ENCODE data around the gene SGMS1.
A peak's percentile ranks its signal among the peaks of the same experiment; 100 is the strongest.

SGMS1 gene

GRCh38 chr10:50396491-50397311 lies 227.1 kb downstream of the SGMS1 start:
- in situ Hi-C loops (cut with MboI; ENCODE audit: low pct_unique_long_range_greater_than_20kb, low sequenced_read_pairs), result no loop called here
- no peak for DNase-seq

- in situ Hi-C loops (cut with MboI; ENCODE audit: low pct_unique_long_range_greater_than_20kb, low sequenced_read_pairs), result no loop called here
- DNase-seq, result peak; percentile 26
Measured at GRCh38 chr10:50395851-50396250, 227.9 kb downstream of the SGMS1 start.

DNA sequence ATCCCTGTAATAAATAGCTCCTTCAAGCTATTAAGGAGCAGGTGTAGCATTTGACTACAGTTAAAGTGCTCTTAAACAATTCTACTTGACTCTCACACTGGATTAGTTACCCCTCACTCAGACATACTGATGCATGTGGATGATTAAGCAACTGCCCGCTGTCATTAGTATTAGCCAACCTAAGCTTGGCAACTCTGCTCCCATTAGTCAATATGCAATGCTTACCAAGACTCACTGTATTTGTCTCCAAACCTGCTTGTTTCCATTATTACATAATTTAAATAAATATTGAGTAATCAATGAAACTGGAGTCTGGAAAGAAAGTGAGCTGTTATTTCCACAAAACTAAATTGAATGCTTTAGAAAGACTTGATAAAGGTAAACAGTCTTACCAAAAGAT lies 228.5 kb downstream of the SGMS1 start:
- no peak for DNase-seq

GRCh38 chr10:50394832-50395231 lies 228.9 kb downstream of the SGMS1 start:
- no peak for DNase-seq
- in situ Hi-C loops (cut with MboI; ENCODE audit: low pct_unique_long_range_greater_than_20kb, low sequenced_read_pairs), result no loop called here

More for the DNA sequence above, 228.5 kb downstream of the SGMS1 start:
- in situ Hi-C loops (cut with MboI; ENCODE audit: low pct_unique_long_range_greater_than_20kb, low sequenced_read_pairs), result no loop called here

DNA sequence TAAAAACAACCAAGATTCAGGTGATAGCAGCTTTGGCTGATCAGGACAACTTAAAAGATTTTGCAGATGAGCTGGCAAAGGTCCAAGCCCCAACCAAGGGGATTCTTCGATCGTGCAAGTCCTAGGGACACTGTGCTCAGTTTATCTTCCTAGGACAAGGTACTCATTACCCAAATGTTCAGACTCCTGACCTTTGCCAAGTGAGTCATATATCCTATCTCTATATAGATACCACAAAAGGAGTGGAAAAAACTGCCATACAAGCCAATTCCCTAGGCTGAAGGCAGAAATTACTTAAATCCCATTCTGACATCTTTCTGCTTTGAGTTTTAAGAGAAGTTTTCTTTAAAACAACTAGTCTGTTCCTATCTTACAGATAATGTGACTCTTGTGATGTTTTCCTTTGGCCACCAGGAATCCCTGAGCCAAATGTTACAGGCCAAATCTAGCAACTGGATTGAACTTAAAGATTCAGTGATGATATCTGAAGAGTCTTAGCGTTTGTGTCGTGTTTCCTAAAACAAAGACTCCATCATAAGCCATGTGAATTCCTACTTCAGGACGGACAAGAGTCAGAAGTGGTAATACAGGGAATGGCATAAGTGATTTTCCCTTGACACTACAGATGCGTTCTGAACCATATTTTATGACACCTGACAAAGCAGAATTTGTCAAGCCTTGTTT lies 229.8 kb downstream of the SGMS1 start:
- in situ Hi-C loops (cut with MboI; ENCODE audit: low pct_unique_long_range_greater_than_20kb, low sequenced_read_pairs), result no loop called here
- no peak for DNase-seq

- DNase-seq, result no peak
- in situ Hi-C loops (cut with MboI; ENCODE audit: low pct_unique_long_range_greater_than_20kb, low sequenced_read_pairs), result no loop called here
Measured at GRCh38 chr10:50392966-50393718, 230.6 kb downstream of the SGMS1 start.

DNA sequence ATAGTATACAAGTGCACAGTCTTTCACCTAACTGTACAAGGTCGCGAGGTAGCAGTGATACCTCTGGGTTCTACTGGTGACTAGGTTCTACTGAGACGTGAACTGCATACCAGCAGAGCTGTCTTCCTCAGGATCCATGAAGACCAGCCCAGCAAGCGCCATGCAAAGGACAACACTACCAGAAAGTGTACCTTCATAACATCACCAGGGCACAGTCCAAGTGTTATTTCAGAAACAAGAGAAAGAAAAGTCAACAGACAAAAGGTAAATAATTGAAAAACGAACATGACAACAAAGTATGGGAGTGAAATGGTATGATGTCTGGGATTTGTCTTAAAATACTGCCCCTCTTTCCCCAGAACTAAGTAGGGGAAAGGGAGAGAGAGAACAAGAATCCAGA lies 231.3 kb downstream of the SGMS1 start:
- DNase-seq, result no peak
- in situ Hi-C loops (cut with MboI; ENCODE audit: low pct_unique_long_range_greater_than_20kb, low sequenced_read_pairs), result no loop called here

- DNase-seq, result no peak
- in situ Hi-C loops (cut with MboI; ENCODE audit: low pct_unique_long_range_greater_than_20kb, low sequenced_read_pairs), result no loop called here
Measured at GRCh38 chr10:50390302-50390701, 233.5 kb downstream of the SGMS1 start.

- in situ Hi-C loops (cut with MboI; ENCODE audit: low pct_unique_long_range_greater_than_20kb, low sequenced_read_pairs), result no loop called here
- DNase-seq, result no peak
Measured at GRCh38 chr10:50388181-50388580, 235.6 kb downstream of the SGMS1 start.

DNA sequence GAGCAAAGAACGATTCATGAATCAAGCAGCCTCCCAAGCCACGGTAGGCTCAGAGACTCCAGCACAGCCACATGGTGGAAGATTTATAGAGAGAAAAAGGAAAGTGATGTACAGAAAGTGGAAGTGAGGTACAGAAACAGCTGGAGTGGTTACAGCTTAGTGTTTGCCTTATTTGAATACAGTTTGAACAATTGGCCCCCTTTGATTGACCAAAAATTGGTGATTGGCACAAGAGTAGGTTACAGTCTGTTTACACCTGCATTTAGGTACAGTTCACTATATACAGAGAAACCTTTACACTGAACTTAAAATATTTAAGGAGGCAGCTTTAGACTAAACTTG lies 236.1 kb downstream of the SGMS1 start:
- DNase-seq, result no peak
- in situ Hi-C loops (cut with MboI; ENCODE audit: low pct_unique_long_range_greater_than_20kb, low sequenced_read_pairs), result no loop called here

DNA sequence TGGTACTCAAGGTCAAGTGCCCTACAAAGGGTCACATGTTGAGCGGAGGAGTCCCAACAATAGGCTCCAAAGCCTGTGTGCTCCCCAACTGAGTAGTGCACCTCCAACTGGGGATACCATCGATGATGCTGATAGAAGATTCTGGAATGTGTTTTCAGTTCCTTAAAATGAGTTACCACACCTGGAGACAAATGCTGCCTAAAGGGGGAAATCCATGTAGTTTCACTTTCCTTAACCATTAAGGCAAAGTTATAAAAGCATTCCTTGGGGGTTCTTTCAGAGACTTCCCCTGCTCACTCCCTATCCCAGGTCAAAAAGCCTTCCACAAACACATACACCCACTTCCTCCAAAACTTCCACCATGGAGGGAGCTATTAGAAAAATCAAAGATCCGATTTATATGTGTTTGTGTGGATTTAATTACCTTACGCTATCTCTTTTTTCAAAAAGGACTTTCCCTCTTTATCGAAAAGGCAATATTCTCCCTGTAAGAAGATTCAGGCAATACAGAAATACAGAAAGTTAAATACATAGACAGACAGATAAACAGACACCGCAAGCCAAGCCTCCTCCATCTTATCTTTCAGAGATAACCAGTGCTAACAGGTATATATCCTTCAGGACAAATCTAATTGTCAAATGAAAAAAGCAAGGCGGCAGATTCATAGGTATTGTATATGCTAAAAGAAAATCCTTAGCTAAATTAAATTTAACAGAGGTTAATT lies 236.6 kb downstream of the SGMS1 start:
- no peak for DNase-seq
- in situ Hi-C loops (cut with MboI; ENCODE audit: low pct_unique_long_range_greater_than_20kb, low sequenced_read_pairs), result no loop called here

DNA sequence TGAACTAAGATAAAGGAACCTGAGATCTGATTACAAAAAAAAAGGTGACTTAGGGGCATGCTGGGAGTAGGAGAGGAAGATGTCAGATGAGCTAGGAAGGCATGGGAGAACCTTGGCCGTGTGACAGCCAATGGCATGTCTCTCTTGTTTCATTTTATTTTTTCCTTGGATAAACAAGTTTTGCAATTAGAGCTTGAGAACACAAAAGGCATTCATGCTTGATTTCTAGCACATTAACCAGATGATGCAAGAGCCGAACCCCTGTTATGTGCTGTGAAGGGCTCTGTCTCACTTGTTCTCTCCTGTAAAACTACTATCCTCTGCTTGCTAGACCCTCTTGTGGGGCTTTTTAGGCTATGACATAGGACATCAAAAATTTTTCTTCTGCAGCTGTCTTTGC lies 238.1 kb downstream of the SGMS1 start:
- no peak for DNase-seq
- in situ Hi-C loops (cut with MboI; ENCODE audit: low pct_unique_long_range_greater_than_20kb, low sequenced_read_pairs), result no loop called here

DNA sequence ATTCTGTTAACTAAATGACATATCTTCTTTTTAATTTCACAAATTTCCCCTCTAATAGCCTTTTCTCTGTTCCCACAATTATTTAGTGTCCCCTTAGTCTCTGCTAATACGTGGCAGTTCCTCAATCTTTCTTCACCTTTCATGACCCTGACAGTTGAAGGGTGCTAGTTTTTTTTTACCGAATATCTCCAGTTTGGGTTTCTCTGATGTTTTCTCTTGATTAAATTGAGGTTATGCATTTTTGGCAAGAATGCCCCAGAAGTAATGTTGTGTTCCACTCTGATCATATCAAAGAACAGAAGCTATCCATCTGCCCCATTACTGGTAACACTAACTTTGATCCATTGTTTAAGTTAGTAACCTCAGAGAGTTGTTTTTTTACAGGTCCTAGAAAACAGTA lies 238.9 kb downstream of the SGMS1 start:
- in situ Hi-C loops (cut with MboI; ENCODE audit: low pct_unique_long_range_greater_than_20kb, low sequenced_read_pairs), result no loop called here
- no peak for DNase-seq

GRCh38 chr10:50384238-50384637 lies 239.5 kb downstream of the SGMS1 start:
- DNase-seq, result no peak
- in situ Hi-C loops (cut with MboI; ENCODE audit: low pct_unique_long_range_greater_than_20kb, low sequenced_read_pairs), result no loop called here

- in situ Hi-C loops (cut with MboI; ENCODE audit: low pct_unique_long_range_greater_than_20kb, low sequenced_read_pairs), result no loop called here
- no peak for DNase-seq
Measured at GRCh38 chr10:50382576-50383023, 241.2 kb downstream of the SGMS1 start.

GRCh38 chr10:50381642-50382041 lies 242.1 kb downstream of the SGMS1 start:
- no peak for DNase-seq
- in situ Hi-C loops (cut with MboI; ENCODE audit: low pct_unique_long_range_greater_than_20kb, low sequenced_read_pairs), result no loop called here

DNA sequence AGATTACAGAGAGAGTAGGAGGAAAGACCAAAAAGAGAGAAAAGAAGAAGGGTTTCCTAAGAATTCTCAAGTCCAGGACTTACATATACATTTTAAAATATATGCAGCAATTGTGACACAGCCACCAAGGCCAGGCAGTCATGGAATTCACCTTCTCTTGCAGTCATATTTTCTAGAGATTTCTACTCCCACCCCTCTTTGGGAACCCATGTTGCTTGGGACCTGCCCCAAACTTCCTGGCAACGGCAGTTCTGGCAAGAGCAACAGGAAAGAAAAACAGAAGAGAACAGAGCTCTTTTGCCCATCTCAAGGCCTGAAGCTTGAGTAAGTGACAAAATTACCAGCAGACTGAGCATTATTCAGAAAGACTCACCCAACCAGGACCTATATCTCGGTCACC lies 244.1 kb downstream of the SGMS1 start:
- in situ Hi-C loops (cut with MboI; ENCODE audit: low pct_unique_long_range_greater_than_20kb, low sequenced_read_pairs), result no loop called here
- DNase-seq, result no peak

DNA sequence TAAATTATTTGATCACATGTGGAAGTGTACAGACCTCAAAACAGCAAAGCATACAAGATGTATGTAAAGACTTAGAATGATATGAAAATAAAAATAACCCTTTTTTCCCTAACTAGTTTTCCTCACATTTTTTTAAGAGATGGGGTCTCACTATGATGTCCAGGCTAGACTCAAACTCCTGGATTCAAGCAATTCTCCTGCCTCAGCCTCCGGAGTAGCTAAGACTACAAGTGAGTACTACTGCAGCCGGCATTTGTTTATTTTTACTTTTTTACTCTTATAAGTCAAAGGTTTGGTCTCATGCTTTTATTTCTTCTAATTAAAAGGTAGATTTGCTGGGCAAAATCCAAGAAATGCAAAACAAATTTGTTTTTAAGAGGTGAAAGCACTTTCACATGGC lies 248.0 kb downstream of the SGMS1 start:
- in situ Hi-C loops (cut with MboI; ENCODE audit: low pct_unique_long_range_greater_than_20kb, low sequenced_read_pairs), result no loop called here
- no peak for DNase-seq

GRCh38 chr10:50375051-50375452 lies 248.7 kb downstream of the SGMS1 start:
- in situ Hi-C loops (cut with MboI; ENCODE audit: low pct_unique_long_range_greater_than_20kb, low sequenced_read_pairs), result no loop called here
- DNase-seq, result peak; percentile 71
